Karpas-422 (cell line): ENCODE results near the gene HOPX. TPM values are rescaled to one million over a fixed set of nuclear protein-coding genes. Genes with fewer than 3 reads are reported as not detected.
"Not testable (repeated sequence)": the region's sequence is repeated elsewhere in the genome, so short reads cannot be mapped to it uniquely, and the experiment has no call there.

Source experiments
- DNase-seq: peaks from one replicate; pipeline ENCODE4 v3.0.0-alpha.2; 2015
- H2AFZ ChIP-seq: fragments of 200-600 bp; sonication (generic); 2 replicates; pipeline ENCODE4 v1.6.1; 2014; ENCODE audit warnings: antibody characterized with exemption, low read length, mixed read lengths
- H3K27ac ChIP-seq: fragments of 200-600 bp; sonication (generic); 2 replicates; pipeline ENCODE4 v1.5.1; 2014; ENCODE audit warnings: mild to moderate bottlenecking, low read length, moderate library complexity
- H3K27me3 ChIP-seq: fragments of 200-600 bp; sonication (generic); 2 replicates; pipeline ENCODE4 v1.6.1; 2014; ENCODE audit warnings: low read length, mixed read lengths
- H3K36me3 ChIP-seq: fragments of 200-600 bp; sonication (generic); 2 replicates; pipeline ENCODE4 v1.6.1; 2014; ENCODE audit warnings: low read length, mixed read lengths; ENCODE audit not compliant: insufficient read depth
- H3K4me1 ChIP-seq: fragments of 200-600 bp; sonication (generic); 2 replicates; pipeline ENCODE4 v1.6.1; 2014; ENCODE audit warnings: mild to moderate bottlenecking, low read length, mixed read lengths
- H3K4me2 ChIP-seq: fragments of 200-600 bp; sonication (generic); 2 replicates; pipeline ENCODE4 v1.6.1; 2014; ENCODE audit warnings: low read length, low read depth, mild to moderate bottlenecking; ENCODE audit not compliant: poor library complexity, severe bottlenecking
- H3K4me3 ChIP-seq: fragments of 200-600 bp; sonication (generic); 2 replicates; pipeline ENCODE4 v1.5.1; 2014; ENCODE audit warnings: mild to moderate bottlenecking, antibody characterized with exemption, low read length, mixed read lengths
- H3K79me2 ChIP-seq: fragments of 200-600 bp; sonication (generic); 2 replicates; pipeline ENCODE4 v1.6.1; 2014; ENCODE audit warnings: mild to moderate bottlenecking, low read length, mixed read lengths
- H3K9ac ChIP-seq: fragments of 200-600 bp; sonication (generic); 2 replicates; pipeline ENCODE4 v1.6.0; 2014; ENCODE audit warnings: low read length
- H3K9me2 ChIP-seq: fragments of 200-600 bp; sonication (generic), shearing (Covaris generic); replicated peaks from 2 replicates; pipeline ENCODE4 v1.6.0; 2014; ENCODE audit warnings: mild to moderate bottlenecking, low read length, moderate library complexity; ENCODE audit not compliant: insufficient read depth
- H3K9me3 ChIP-seq: fragments of 300-700, 200-600 bp; sonication (generic); 2 replicates; pipeline ENCODE4 v1.6.1; 2014; ENCODE audit warnings: low read length, mixed read lengths
- H4K20me1 ChIP-seq: fragments of 200-600 bp; sonication (generic); 2 replicates; pipeline ENCODE4 v1.6.1; 2014; ENCODE audit warnings: mild to moderate bottlenecking, antibody characterized with exemption, low read length, low read depth; ENCODE audit not compliant: insufficient read depth
- total RNA-seq: library from RNA; depleted of rRNA; stranded (reverse); fragments of >200 nt; shearing (Covaris generic); gene quantifications from 2 replicates; pipeline ENCODE4 v1.2.3, GENCODE V29; 2014; ENCODE audit warnings: low replicate concordance; rRNA removed

The HOPX gene, protein sequence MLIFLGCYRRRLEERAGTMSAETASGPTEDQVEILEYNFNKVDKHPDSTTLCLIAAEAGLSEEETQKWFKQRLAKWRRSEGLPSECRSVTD
- total RNA-seq, result not detected in 2 replicates

- H3K4me3 ChIP-seq, result no peak within 1 kb of the TSS
- no peak within 1 kb of the TSS for H3K4me2 ChIP-seq
- DNase-seq, result no peak
- no peak within 1 kb of the TSS for H3K9ac ChIP-seq
- H2AFZ ChIP-seq, result no peak within 1 kb of the TSS
- no peaks in the 10 kb centered on the region for H3K9me3 ChIP-seq
- no peaks in the 10 kb centered on the region for H4K20me1 ChIP-seq
- H3K27ac ChIP-seq, result no peak within 1 kb of the TSS
- no peaks in the 10 kb centered on the region for H3K9me2 ChIP-seq
- H3K79me2 ChIP-seq, result no peaks in the 10 kb centered on the region
- no peaks in the 10 kb centered on the region for H3K27me3 ChIP-seq
- H3K4me1 ChIP-seq, result no peaks in the 10 kb centered on the region
- no peaks in the 10 kb centered on the region for H3K36me3 ChIP-seq
Measured at GRCh38 chr4:56681158-56681852, at the start of gene HOPX. TSS of gene HOPX (minus strand) at chr4:56681296. CDS start at chr4:56657816, 23,480 bp downstream.

DNA sequence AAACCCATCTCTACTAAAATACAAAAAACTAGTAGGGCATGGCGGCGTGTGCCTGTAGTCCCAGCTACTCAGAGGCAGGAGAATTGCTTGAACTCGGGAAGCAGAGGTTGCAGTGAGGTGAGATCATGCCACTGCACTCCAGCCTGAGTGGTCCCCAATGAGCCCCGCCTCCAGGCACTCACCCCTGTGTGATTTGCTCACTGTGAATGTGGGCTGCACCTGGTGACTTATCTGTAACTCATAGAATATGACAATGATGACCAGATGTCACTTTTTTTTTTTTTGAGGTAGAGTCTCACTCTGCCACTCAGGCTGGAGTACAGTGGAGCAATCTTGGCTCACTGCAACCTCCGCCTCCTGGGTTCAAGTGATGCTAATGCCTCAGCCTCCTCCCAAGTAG lies 49.0 kb upstream of the HOPX start:
- Histone ChIP-seq H3K9me2 (no peaks in the 10 kb centered on the region), H3K9me3 (no peaks in the 10 kb centered on the region), H3K27me3 (no peaks in the 10 kb centered on the region), H3K4me3 (no peak overlapping the region), H3K36me3 (no peaks in the 10 kb centered on the region), H3K79me2 (no peaks in the 10 kb centered on the region), H3K27ac (no peak overlapping the region), H3K9ac (no peak overlapping the region), H2AFZ (no peak overlapping the region), H3K4me2 (no peak overlapping the region), H4K20me1 (no peaks in the 10 kb centered on the region), H3K4me1 (no peaks in the 10 kb centered on the region)
- DNase-seq, result no peak

GRCh38 chr4:56728512-56728911 lies 47.4 kb upstream of the HOPX start:
- no peak for DNase-seq
- Histone ChIP-seq H3K4me2 (no peak overlapping the region), H2AFZ (no peak overlapping the region), H3K9me3 (no peaks in the 10 kb centered on the region), H3K27me3 (no peaks in the 10 kb centered on the region), H3K4me3 (no peak overlapping the region), H3K4me1 (no peaks in the 10 kb centered on the region), H3K9me2 (no peaks in the 10 kb centered on the region), H3K27ac (no peak overlapping the region), H3K36me3 (no peaks in the 10 kb centered on the region), H4K20me1 (no peaks in the 10 kb centered on the region), H3K79me2 (no peaks in the 10 kb centered on the region), H3K9ac (no peak overlapping the region)

DNA sequence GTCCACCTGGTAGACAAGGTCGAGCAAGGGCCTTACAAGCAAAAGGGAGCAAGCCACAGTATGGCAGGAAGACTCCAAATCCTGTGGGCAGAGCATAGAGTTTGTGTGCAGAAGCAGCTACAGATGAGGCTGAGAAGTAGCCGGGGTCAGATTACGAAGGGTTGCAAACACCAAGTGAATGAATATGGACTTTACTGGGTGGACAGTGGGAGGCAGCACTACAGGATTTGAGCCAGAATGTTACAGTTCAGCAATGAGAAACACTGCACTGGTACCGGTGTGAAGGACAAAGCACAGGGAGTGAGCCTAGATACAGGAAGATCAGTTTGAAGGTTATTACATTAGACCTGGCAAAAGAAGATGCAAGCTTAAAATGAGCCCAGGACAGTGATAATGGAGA lies 46.1 kb upstream of the HOPX start:
- H3K9me3 ChIP-seq, result no peaks in the 10 kb centered on the region
- H3K36me3 ChIP-seq, result no peaks in the 10 kb centered on the region
- no peak overlapping the region for H3K4me3 ChIP-seq
- H3K27me3 ChIP-seq, result no peaks in the 10 kb centered on the region
- H3K4me1 ChIP-seq, result no peaks in the 10 kb centered on the region
- no peak for DNase-seq
- H3K9ac ChIP-seq, result no peak overlapping the region
- no peaks in the 10 kb centered on the region for H3K79me2 ChIP-seq
- no peak overlapping the region for H2AFZ ChIP-seq
- no peaks in the 10 kb centered on the region for H4K20me1 ChIP-seq
- no peak overlapping the region for H3K4me2 ChIP-seq
- H3K9me2 ChIP-seq, result no peaks in the 10 kb centered on the region
- H3K27ac ChIP-seq, result no peak overlapping the region

DNA sequence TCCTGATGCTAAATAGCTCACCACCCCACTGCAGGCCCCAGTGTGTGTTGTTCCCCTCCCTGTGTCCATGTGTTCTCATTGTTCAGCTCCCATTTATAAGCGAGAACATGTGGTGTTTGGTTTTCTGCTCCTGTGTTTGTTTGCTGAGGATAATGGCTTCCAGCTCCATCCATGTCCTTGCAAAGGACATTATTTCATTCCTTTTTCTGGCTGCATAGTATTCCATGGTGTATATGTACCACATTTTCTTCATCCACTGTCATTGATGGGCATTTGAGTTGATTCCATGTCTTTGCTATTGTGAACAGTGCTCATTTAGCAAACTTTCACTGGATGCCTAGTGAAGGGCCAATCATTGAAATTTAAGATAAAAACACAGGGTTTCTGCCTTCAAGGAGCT lies 45.5 kb upstream of the HOPX start:
- not testable (repeated sequence) for H4K20me1 ChIP-seq, H3K27ac ChIP-seq, H3K9ac ChIP-seq, H2AFZ ChIP-seq, H3K79me2 ChIP-seq, H3K4me2 ChIP-seq, H3K4me3 ChIP-seq, DNase-seq, H3K4me1 ChIP-seq, H3K27me3 ChIP-seq, H3K9me2 ChIP-seq, H3K9me3 ChIP-seq, H3K36me3 ChIP-seq

GRCh38 chr4:56723659-56724230 lies 42.6 kb upstream of the HOPX start:
- Histone ChIP-seq H3K4me2 (no peak overlapping the region), H3K36me3 (no peaks in the 10 kb centered on the region), H3K27ac (no peak overlapping the region), H3K4me3 (no peak overlapping the region), H3K9me3 (no peaks in the 10 kb centered on the region), H3K4me1 (no peaks in the 10 kb centered on the region), H3K9me2 (no peaks in the 10 kb centered on the region), H3K79me2 (no peaks in the 10 kb centered on the region), H3K27me3 (no peaks in the 10 kb centered on the region), H3K9ac (no peak overlapping the region), H2AFZ (no peak overlapping the region), H4K20me1 (no peaks in the 10 kb centered on the region)
- DNase-seq, result no peak

DNA sequence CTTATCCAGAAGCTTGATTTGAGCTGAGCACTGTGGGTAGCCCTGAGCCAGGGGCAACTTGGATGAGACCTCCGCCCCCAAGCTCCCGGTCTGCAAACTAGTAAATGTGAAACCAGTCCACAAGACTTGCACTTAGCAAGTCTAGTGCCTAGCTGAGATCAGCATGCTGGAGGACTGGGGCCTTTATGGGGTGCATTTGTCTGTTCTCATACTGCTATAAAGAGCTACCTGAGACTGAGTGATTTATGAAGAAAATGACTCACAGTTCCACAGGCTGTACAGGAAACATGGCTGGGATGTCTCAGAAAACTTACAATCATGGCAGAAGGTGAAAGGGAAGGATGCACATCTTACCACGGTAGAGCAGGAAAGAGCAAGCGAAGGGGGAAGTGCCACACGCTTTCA lies 42.1 kb upstream of the HOPX start:
- Histone ChIP-seq H3K9ac (no peak overlapping the region), H3K36me3 (no peaks in the 10 kb centered on the region), H3K9me2 (no peaks in the 10 kb centered on the region), H3K9me3 (no peaks in the 10 kb centered on the region), H4K20me1 (no peaks in the 10 kb centered on the region), H3K27ac (no peak overlapping the region), H3K79me2 (no peaks in the 10 kb centered on the region), H3K27me3 (no peaks in the 10 kb centered on the region), H3K4me3 (no peak overlapping the region), H2AFZ (no peak overlapping the region), H3K4me2 (no peak overlapping the region), H3K4me1 (no peaks in the 10 kb centered on the region)
- DNase-seq, result no peak

GRCh38 chr4:56708146-56708545 lies 27.1 kb upstream of the HOPX start:
- no peak overlapping the region for H3K27ac ChIP-seq
- H3K9me2 ChIP-seq, result no peaks in the 10 kb centered on the region
- H3K4me1 ChIP-seq, result no peaks in the 10 kb centered on the region
- no peak overlapping the region for H3K4me3 ChIP-seq
- H2AFZ ChIP-seq, result no peak overlapping the region
- no peak overlapping the region for H3K4me2 ChIP-seq
- DNase-seq, result no peak
- H3K79me2 ChIP-seq, result no peaks in the 10 kb centered on the region
- H4K20me1 ChIP-seq, result no peaks in the 10 kb centered on the region
- H3K9me3 ChIP-seq, result no peaks in the 10 kb centered on the region
- no peak overlapping the region for H3K9ac ChIP-seq
- no peaks in the 10 kb centered on the region; the same call in 1 of the 2 replicates for H3K27me3 ChIP-seq
- no peaks in the 10 kb centered on the region for H3K36me3 ChIP-seq
